Left kidney (tissue), 2 donors: ENCODE measurements around the gene WLS. TPM values are rescaled to one million over a fixed set of nuclear protein-coding genes. Genes with fewer than 3 reads are reported as not detected.

Experiments
- DNase-seq: peaks from one replicate; pipeline ENCODE4 v3.0.0-alpha.2; 2013
- polyA plus RNA-seq: library from polyadenylated mRNA; unstranded; fragments of 120-200 nt; gene quantifications from one replicate; pipeline ENCODE4 v1.2.1, GENCODE V29; 2013; ENCODE audit not compliant: insufficient read length

The WLS gene
- polyA plus RNA-seq, 1 donor: 153 TPM

GRCh38 chr1:68229650-68230483 is 2.5 kb downstream of the WLS start:
- no peak for DNase-seq

GRCh38 chr1:68228851-68229250 is 3.5 kb downstream of the WLS start:
- DNase-seq: no peak

DNA sequence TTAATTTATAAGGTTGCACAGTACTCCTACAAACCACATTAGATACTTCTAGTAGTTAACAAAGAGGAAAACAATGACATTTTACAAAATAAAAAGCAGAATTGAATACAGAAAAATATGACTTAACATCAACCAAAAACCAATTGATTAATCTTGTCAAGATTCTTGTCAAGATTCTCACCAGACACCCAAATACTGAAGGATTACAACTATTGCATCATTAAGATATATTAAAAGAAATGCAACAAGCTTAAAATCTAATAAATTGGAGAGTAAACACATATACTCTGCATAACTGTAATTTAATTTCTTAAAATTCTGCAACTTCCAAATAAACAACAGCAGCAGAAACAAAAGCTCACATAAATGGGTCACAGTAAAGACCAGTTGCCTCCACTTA is 4.7 kb downstream of the WLS start:
- no peak for DNase-seq

DNA sequence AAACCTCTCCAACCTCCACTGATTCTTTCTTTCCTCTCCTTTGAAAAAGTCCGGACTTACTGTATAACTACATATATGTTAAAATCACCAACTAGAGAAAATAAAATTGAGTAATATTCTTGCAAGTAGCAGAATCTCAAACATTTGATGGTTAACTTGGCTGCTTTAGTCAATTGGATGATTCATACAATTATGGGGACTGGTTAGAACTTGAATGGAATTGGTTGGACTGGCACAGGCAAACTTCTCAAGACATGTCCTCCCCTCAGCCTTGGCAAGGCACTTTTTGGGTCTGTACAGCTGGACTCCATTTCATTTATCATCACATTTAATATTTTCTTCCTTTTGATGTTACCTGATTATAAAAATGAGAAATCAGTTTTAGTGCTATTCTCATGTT is 6.5 kb downstream of the WLS start:
- no peak for DNase-seq

DNA sequence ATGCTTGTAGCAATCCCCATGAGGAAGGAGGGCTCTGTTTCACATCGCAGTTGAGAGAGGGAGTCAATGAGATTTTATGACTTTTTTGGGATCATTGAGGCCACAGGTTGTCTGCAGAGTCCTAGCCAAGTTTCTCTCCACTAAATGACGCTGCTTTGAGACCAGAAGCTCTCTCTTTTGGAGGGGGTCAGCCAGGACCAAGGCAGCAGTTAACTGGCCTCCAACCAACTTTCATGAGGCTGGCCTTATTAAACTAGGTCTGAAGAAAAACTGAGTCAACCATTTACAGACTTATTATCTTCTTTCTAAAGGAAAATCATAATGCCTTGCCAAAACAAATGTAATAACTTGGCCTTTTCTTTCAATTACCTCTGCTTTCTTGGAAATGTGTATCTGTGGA is 8.6 kb downstream of the WLS start:
- no peak for DNase-seq

DNA sequence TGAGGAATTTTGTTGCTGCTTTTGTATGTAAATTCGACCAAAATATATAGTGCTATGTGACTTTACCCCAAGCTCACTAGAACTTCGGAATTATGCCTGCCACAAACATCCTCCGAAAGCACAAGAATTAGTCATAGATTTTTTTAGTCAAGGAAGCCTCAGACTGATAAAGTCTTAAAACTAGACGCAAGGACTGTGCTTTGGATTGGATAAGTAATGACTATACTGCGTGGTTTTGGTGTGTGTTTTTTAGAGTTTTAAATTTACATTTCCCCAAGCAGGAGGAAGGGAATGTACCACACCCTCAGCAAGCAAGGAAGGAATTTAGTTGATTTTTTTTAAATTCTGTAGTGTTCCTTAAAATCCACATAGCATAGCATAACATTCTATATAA is 10.3 kb downstream of the WLS start:
- DNase-seq: no peak

DNA sequence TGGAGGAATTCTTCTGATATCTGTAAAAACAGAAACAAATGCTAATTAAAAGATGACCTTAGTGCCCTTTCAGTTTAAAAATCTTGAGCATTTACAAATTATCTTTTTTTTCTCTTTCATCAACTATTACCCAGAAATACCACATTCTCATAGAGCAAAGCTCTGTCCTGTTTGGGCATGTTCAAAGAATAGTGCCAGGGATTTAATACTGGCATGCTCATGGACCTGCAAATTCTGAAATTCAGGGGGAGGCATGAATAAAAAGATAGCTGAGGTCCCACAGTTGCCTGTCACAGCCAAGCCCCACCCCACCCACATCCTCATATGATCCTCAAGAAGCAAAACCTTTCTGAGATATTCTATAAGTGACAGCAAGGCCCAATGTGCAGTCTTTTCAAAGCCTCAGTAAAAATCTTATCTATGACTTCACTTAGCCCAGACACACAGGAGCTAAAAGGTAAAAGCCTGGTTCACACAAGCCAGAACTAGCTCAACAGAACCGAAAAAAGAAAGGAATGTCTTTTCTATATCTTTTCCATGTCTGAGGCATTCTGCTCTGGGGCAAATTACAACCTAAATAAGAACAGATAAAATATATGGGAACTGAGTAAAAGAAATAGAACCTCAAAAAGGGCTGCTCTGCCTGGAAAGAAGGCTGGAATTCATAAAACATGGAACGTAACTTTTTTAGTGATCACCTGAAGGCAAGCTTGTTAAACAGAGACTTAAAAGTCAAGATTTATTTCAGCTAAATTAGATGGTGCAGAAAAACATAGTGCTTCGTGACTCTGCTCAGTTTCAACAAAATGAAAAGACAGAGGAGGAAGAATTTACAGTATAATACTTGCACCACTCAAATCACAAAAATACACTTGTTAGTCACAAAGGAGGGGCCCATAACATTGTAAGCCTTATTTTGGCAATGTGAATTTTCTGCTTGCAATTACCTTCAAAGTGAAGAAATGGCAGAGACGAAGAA is 11.0 kb downstream of the WLS start:
- no peak for DNase-seq

GRCh38 chr1:68220420-68220819 is 11.9 kb downstream of the WLS start:
- no peak for DNase-seq

DNA sequence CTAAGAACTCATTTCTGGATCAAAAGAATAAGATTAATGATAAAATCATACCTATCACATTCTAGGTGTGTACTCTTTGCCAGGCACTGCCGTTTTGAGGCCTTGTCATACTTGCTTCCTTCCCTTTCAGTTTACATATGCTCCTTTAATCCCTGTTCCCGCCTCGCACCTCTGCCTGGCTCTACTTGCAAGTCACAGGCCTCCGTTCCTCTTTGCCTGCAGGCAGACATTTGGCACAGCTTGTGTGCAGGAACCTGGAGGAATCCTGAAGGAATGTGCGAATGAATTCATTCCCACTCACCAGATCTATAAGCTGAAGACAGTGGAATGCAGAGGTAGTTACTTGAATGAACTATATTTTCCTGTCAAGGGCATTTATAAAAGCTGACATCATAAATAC is 13.8 kb downstream of the WLS start:
- no peak for DNase-seq

- DNase-seq: no peak
These were observed 14.7 kb downstream of the WLS start for GRCh38 chr1:68217618-68218017.

DNA sequence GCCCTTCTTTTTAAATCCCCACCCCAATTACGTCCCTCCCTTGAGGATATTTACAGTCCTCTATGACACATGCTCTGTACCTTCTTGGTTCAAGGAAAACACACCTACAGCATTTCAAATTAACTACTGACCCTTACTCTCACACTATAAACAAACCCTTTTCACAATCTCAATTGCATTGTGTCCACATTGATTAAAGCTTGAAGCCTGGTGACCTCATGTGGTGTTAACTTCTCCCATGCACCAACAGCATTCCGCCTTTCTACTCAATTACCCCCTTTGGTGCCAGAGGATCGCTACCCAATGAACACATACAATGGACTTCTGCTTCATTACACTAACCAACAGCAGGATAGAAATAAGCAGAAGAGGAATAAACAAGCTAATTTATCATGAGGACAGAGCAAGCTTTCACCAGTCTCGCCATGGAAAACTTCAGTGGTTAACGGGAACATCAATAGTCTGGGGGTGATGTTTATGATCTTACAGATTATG is 15.2 kb downstream of the WLS start:
- no peak for DNase-seq

GRCh38 chr1:68216089-68216772 is 16.1 kb downstream of the WLS start:
- DNase-seq: no peak

DNA sequence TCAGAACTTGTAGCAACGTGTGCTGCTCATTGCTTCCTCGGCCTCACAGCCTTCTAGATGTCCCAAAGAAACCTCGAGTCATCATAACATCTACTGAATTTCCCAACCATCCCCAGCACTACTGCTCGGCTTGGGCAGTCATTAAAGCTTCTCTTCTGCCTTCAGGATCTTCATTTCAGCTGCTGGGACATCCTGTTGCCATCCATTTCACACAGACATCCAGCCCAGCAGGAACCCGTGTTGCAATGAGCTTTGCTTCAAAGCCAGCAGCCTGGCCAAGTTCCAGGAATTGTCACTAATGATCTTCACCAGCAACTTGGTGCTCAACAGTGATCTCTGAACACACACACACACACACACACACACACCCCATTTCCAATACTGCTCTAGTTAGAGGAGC is 18.5 kb downstream of the WLS start:
- DNase-seq: no peak

DNA sequence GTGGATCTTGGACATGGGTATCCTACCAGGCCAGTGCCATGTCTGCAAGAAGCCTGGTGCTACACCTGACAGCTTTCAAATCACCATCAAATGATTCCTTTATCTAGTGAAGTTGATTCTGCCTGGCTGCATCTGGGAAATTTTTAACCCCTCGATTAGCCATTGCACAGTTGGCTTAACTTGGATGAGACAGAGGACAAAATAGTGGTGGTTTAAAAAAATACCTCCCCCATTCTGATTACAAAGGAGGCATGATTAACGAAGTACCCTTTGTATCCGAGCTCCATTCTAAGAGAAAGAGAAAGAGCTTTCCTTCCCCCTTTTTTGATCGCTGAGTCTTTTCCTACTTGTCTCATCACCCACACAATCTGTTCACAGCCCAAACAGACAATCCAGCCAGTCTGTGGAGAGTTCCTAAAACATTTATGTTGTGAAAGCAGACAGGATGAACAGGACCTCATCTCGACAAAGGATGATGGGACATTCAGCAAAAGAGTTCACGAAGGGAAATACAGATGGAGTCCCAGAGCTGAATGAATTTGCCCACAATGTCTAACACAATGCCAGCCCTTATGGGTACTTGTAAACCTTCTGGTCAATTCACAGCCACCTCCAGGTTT is 20.5 kb downstream of the WLS start:
- DNase-seq: no peak

DNA sequence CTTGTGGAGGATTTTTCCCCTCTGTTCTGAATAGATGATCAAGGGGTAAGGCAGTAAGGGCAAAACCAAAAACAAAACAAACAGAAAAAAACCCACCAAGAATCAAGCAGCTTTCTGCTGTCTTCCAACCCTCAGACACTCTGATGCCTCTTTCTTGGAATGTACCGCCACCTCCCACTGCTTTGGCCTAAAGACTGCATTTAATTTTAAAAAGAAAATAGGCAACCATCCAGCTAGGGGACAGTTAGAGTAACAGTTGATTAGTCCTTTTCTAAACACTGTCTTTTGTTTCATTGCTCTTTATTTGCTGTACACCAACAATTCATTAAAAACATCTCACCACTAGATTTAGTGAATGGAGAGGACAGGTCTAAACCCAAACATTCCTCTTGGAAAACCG is 21.5 kb downstream of the WLS start:
- no peak for DNase-seq

- DNase-seq: no peak
These were observed 22.3 kb downstream of the WLS start for GRCh38 chr1:68210027-68210426.

DNA sequence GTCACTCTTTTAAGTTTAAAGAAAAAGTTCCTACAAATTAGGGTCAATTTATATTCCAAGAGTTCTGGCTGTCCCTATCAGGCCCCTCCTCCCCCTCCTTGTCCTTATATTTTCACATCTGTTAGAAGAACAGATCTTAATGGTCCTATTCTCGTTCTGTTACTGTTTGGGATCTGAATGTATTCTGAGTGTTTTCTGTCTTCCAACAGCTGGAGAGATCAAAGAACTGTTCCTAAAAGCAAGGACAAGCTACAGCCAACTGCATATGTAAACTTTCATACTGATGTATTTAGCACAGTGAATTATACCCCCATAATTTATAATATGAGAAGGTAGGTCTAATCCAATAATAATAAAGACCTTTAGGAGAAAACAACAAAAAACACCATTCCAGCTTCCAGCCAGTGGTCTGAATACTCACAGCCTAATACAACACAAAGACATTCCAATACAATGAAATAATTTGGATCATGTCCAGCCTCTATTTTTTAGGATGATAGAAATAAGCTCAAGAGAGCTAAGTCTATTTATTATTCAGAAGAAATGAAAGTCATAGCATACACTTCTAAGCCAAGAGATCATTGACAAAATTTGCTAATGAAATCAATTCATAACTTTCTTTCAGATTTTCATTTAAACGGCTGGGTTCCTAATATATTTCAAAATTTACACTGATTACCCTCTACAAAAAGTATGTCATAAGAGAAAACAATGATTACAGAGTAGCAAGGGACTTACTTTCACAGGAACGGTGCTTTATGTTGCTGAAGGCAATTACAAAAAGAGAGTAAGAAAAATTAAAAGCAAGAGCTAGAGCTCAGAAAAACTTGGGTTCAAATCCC is 25.3 kb downstream of the WLS start:
- DNase-seq: no peak

- DNase-seq: no peak
These were observed 26.4 kb downstream of the WLS start for GRCh38 chr1:68205794-68206358.

- no peak for DNase-seq
These were observed 27.2 kb downstream of the WLS start for GRCh38 chr1:68204977-68205630.

DNA sequence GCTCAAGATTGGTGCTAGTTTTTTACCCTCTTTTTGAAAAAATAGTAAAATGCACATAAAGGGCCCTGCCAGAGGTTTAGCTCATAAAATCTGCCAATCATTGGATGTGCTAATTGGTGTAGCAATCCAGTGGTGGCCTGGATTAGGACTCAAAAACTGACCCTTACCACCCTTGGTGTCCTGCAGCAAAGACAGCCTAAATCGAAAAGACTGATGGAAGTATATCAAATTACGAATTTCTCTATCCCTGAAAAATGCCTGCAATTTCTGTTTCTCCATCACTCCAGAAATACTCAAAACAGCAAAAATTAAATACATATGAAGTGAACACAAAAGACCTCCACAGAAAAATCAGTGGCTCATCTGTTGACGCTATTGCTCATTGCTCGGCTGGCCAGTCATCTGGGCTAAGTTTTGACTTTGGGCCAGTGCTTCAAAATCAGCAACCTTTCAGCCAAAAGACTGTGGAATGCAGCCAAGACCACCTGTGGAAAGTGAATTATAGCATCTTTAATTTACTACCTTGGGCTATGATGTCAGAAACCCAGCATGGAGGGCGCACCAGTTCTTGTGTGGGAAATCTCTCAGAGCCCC is 30.0 kb downstream of the WLS start:
- no peak for DNase-seq
